HCT116 (cell line): ENCODE measurements around the gene IRX3. TPM values are rescaled to one million over a fixed set of nuclear protein-coding genes. Genes with fewer than 3 reads are reported as not detected.

Source experiments
- ATAC-seq: fragments of 200-7000 bp; cut with Tn5 transposase; 2 replicates; pipeline ENCODE4 v1.9.1; 2020; ENCODE audit warnings: mild to moderate bottlenecking, moderate library complexity
- BruUV-seq: library from RNA; stranded (reverse); fragments of 400-500 nt; replicated peaks from 2 replicates; lab custom pipeline; 2021; lab: Mats Ljungman, UMichigan
- CTCF ChIA-PET: fragments of 300-600 bp; sonication (Branson Sonifier 250); formaldehyde crosslinking; loops from one replicate; lab custom pipeline; 2021; ENCODE audit warnings: antibody characterized with exemption; lab: Charles Lee
- POLR2A ChIA-PET: fragments of 300-600, 350-600 bp; sonication (Branson Sonifier 250); formaldehyde crosslinking; loops from one replicate; lab custom pipeline; 2021; ENCODE audit warnings: antibody characterized with exemption; lab: Charles Lee
- RAD21 ChIA-PET, 2 experiments: fragments of 300-600 bp; sonication (Branson Sonifier 250); formaldehyde crosslinking; loops; one replicate each; lab custom pipeline; 2023; ENCODE audit warnings: low total read pairs in 2 of 2; ENCODE audit not compliant: uncharacterized antibody in 2 of 2, unreplicated experiment in 2 of 2, low non-redundant PET in 1 of 2; lab: Charles Lee
- DNase-seq: peaks from one replicate; pipeline ENCODE4 v3.0.0-alpha.2; 2010; ENCODE audit warnings: low read depth, low spot score
- H2AFZ ChIP-seq: fragments of 200-600 bp; shearing (Covaris generic), sonication (generic); 2 replicates; pipeline ENCODE4 v1.6.1; 2017; ENCODE audit warnings: low read depth, mixed run types, mixed read lengths, antibody characterized with exemption, low read length; ENCODE audit not compliant: poor library complexity, severe bottlenecking
- H3K27ac ChIP-seq: 2 replicates; pipeline ENCODE4 v1.5.1; 2012; ENCODE audit warnings: low read depth, low read length
- H3K27me3 ChIP-seq: fragments of 200-600 bp; sonication (generic); 2 replicates; pipeline ENCODE4 v1.6.1; 2016; ENCODE audit warnings: mixed run types, low read length, mixed read lengths; ENCODE audit not compliant: insufficient read depth
- H3K36me3 ChIP-seq, 2 experiments: fragments of 200-500 bp in 1 of 2; fragments of 200-600 bp in 1 of 2; sonication (Bioruptor generic) in 1 of 2; sonication (generic) in 1 of 2; 2 replicates each; pipeline versions ENCODE4 v1.5.1 to v1.6.1; 2014 to 2016; ENCODE audit warnings: low read length in 2 of 2, inconsistent platforms in 1 of 2, mixed read lengths in 1 of 2, mixed run types in 1 of 2; ENCODE audit not compliant: insufficient read depth in 2 of 2, control insufficient read depth in 1 of 2
- H3K4me1 ChIP-seq, 2 experiments: fragments of 200-600 bp in 1 of 2; sonication (generic) in 1 of 2; 2 replicates each; pipeline versions ENCODE4 v1.5.1 to v1.6.1; 2012 to 2017; ENCODE audit warnings: low read length in 2 of 2, inconsistent platforms in 1 of 2, mild to moderate bottlenecking in 1 of 2, mixed read lengths in 1 of 2, mixed run types in 1 of 2, moderate library complexity in 1 of 2; ENCODE audit not compliant: insufficient read depth in 2 of 2, control insufficient read depth in 1 of 2
- H3K4me2 ChIP-seq: fragments of 200-600 bp; sonication (generic); 2 replicates; pipeline ENCODE4 v1.6.1; 2017; ENCODE audit warnings: mixed run types, low read length, mixed read lengths
- H3K4me3 ChIP-seq, 2 experiments: fragments of 200-600 bp in 1 of 2; sonication (generic) in 1 of 2; replicated peaks in 1 of 2; 2 replicates each; pipeline ENCODE4 v1.5.1; 2011 to 2016; ENCODE audit warnings: low read length in 2 of 2, control low read depth in 1 of 2, low read depth in 1 of 2, mild to moderate bottlenecking in 1 of 2, mixed read lengths in 1 of 2, mixed run types in 1 of 2
- H3K79me2 ChIP-seq: fragments of 200-600 bp; sonication (generic); 2 replicates; pipeline ENCODE4 v1.6.1; 2017; ENCODE audit warnings: mild to moderate bottlenecking, mixed run types, low read length, moderate library complexity, mixed read lengths; ENCODE audit not compliant: insufficient read depth
- H3K9ac ChIP-seq: fragments of 200-600 bp; sonication (generic); 2 replicates; pipeline ENCODE4 v1.6.1; 2016; ENCODE audit warnings: low read length, mixed read lengths
- H3K9me2 ChIP-seq: fragments of 200-600 bp; sonication (generic), shearing (Covaris generic); 2 replicates; pipeline ENCODE4 v1.6.1; 2017; ENCODE audit warnings: mixed run types, mild to moderate bottlenecking, moderate library complexity; ENCODE audit not compliant: insufficient read depth
- H3K9me3 ChIP-seq, 2 experiments: fragments of 200-500 bp in 1 of 2; fragments of 200-600 bp in 1 of 2; sonication (Bioruptor generic) in 1 of 2; sonication (generic) in 1 of 2; 2 replicates each; pipeline ENCODE4 v1.6.1; 2014 to 2017; ENCODE audit warnings: low read length in 2 of 2, mixed read lengths in 2 of 2, inconsistent platforms in 1 of 2, low read depth in 1 of 2, mild to moderate bottlenecking in 1 of 2, mixed run types in 1 of 2, moderate library complexity in 1 of 2; ENCODE audit not compliant: control insufficient read depth in 1 of 2, insufficient read depth in 1 of 2
- H4K20me1 ChIP-seq: fragments of 200-600 bp; sonication (generic), shearing (Covaris generic); 2 replicates; pipeline ENCODE4 v1.6.1; 2017; ENCODE audit warnings: mixed run types, mild to moderate bottlenecking, moderate library complexity; ENCODE audit not compliant: insufficient read depth
- CBX3 ChIP-seq: IDR thresholded peaks from 2 replicates; pipeline ENCODE4 v1.6.1; 2012; ENCODE audit warnings: low read depth
- EGR1 ChIP-seq: IDR thresholded peaks from 2 replicates; pipeline ENCODE4 v1.6.1; 2012; ENCODE audit warnings: low read depth
- ELF1 ChIP-seq: IDR thresholded peaks from 2 replicates; pipeline ENCODE4 v1.6.1; 2012; ENCODE audit warnings: low read depth, borderline replicate concordance
- EZH2phosphoT487 ChIP-seq: fragments of 200-600 bp; IDR thresholded peaks from 2 replicates; pipeline ENCODE4 v1.6.1; 2018; ENCODE audit warnings: antibody characterized with exemption, borderline replicate concordance
- FOSL1 ChIP-seq: IDR thresholded peaks from 2 replicates; pipeline ENCODE4 v1.6.1; 2012; ENCODE audit warnings: low read depth
- JUND ChIP-seq: IDR thresholded peaks from 2 replicates; pipeline ENCODE4 v1.6.1; 2012
- POLR2A ChIP-seq: IDR thresholded peaks from 2 replicates; pipeline ENCODE4 v1.7.0; 2011; ENCODE audit warnings: borderline replicate concordance; ENCODE audit not compliant: insufficient read depth, insufficient read length; ENCODE audit errors: extremely low read depth
- POLR2AphosphoS5 ChIP-seq: IDR thresholded peaks from 2 replicates; pipeline ENCODE4 v1.6.1; 2011; ENCODE audit warnings: mild to moderate bottlenecking, low read depth, low read length, moderate library complexity
- SP1 ChIP-seq: IDR thresholded peaks from 2 replicates; pipeline ENCODE4 v1.6.1; 2012; ENCODE audit warnings: low read depth
- SRF ChIP-seq: IDR thresholded peaks from 2 replicates; pipeline ENCODE4 v1.6.1; 2012; ENCODE audit warnings: low read depth
- TCF7L2 ChIP-seq: IDR thresholded peaks from 2 replicates; pipeline ENCODE4 v1.7.0; 2011; ENCODE audit warnings: borderline replicate concordance, inconsistent platforms; ENCODE audit not compliant: insufficient read depth, insufficient read length; ENCODE audit errors: extremely low read depth
- YY1 ChIP-seq: IDR thresholded peaks from 2 replicates; pipeline ENCODE4 v1.6.1; 2011; ENCODE audit warnings: low read length, low read depth, moderate library complexity, mild to moderate bottlenecking; ENCODE audit not compliant: insufficient replicate concordance; ENCODE audit errors: extremely low read depth
- ZFX ChIP-seq: fragments of 450-650 bp; IDR thresholded peaks from 2 replicates; pipeline ENCODE4 v1.6.1; 2017
- ZNF274 ChIP-seq: fragments of 200-500 bp; sonication (Bioruptor generic); IDR thresholded peaks from 2 replicates; pipeline ENCODE4 v1.6.1; 2014; ENCODE audit warnings: mild to moderate bottlenecking, low read depth, low read length, inconsistent platforms
- intact Hi-C: fragments of 100-400 bp; cut with micrococcal nuclease; formaldehyde crosslinking; loops from 2 replicates; pipeline ENCODE4 v1.10.0; 2022
- total RNA-seq: library from RNA; stranded (reverse); gene quantifications from one replicate; pipeline ENCODE4 v1.2.1, GENCODE V29; 2021; ENCODE audit not compliant: unreplicated experiment
- TF ChIP-seq, protein P1 (sequence below): IDR thresholded peaks from 2 replicates; pipeline ENCODE4 v1.6.1; 2012
- TF ChIP-seq, protein P2 (sequence below): IDR thresholded peaks from 2 replicates; pipeline ENCODE4 v1.6.1; 2012
- TF ChIP-seq, protein P3 (sequence below), 3 experiments: fragments of 200-600 bp in 1 of 3; sonication (generic) in 1 of 3; IDR thresholded peaks in 2 of 3; conservative IDR thresholded peaks in 1 of 3; 2 replicates each; pipeline ENCODE4 v1.5.1; 2012 to 2017; ENCODE audit warnings: low read depth in 2 of 3, low read length in 2 of 3, antibody characterized with exemption in 1 of 3, borderline replicate concordance in 1 of 3, control low read depth in 1 of 3, mild to moderate bottlenecking in 1 of 3, mixed read lengths in 1 of 3, mixed run types in 1 of 3, moderate library complexity in 1 of 3; ENCODE audit not compliant: insufficient read depth in 1 of 3
- TF ChIP-seq, protein P4 (sequence below): IDR thresholded peaks from 2 replicates; pipeline ENCODE4 v1.6.1; 2011; ENCODE audit warnings: mild to moderate bottlenecking, low read length, moderate library complexity; ENCODE audit not compliant: insufficient replicate concordance; ENCODE audit errors: extremely low read depth

IRX3 gene
- total RNA-seq, 1 experiment from 2014 or later = 2.0 TPM

DNA sequence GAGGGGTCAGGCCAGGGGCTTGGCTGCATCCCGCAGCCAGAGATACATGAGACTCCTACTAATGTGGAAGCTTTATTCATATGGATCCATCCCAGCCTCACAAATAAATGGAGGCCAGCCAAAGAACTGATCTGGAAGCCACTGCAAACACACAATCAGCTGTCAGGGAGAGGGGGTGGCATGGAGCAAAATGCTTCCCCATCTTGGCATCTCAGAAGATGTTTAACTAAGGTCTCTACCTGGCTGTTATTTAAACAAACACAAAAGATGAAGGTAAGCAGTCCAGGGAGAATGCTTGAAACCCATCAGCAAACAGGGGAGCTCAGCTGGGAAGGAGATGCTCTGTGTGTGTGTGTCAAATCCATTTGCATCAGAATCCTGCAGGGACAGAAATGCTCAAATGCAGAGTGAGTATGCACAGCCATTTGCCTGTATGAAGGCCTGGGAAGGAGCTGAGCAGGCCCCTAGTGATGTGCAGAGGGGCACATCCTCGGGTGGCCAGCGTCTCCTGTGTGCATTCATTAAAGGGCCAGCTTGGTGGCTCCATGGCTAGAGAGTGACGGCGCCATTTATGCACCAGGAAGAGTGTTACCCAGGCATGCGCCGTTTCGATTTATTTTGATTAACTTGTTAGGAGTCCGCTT is 34.2 kb upstream of the IRX3 start:
- RAD21 ChIA-PET = no interaction called here
- H3K36me3 ChIP-seq = no peaks in the 10 kb centered on the region
- no peak for DNase-seq
- no peak overlapping the region for H3K4me2 ChIP-seq
- no peaks in the 10 kb centered on the region for H4K20me1 ChIP-seq
- no peaks in the 10 kb centered on the region for H3K27me3 ChIP-seq
- BruUV-seq = no TSS peak
- no peak overlapping the region for H3K4me3 ChIP-seq
- no peak overlapping the region for H3K9ac ChIP-seq
- no peaks in the 10 kb centered on the region for H3K4me1 ChIP-seq
- no peaks in the 10 kb centered on the region for H3K79me2 ChIP-seq
- CTCF ChIA-PET = no interaction called here
- no peak for ATAC-seq
- no peaks in the 10 kb centered on the region for H3K9me2 ChIP-seq
- POLR2A ChIA-PET = no interaction called here
- H2AFZ ChIP-seq = no peak overlapping the region
- intact Hi-C loops = no loop called here
- H3K27ac ChIP-seq = no peak overlapping the region
- H3K9me3 ChIP-seq = no peaks in the 10 kb centered on the region
- TF ChIP-seq FOSL1 = no peak
- TF ChIP-seq YY1 = no peak
- no peak for TF ChIP-seq SRF
- TF ChIP-seq ZFX = no peak
- TF ChIP-seq ZNF274 = no peak
- TF ChIP-seq ELF1 = no peak
- no peak for TF ChIP-seq TCF7L2
- no peak for TF ChIP-seq CBX3
- TF ChIP-seq EZH2phosphoT487 = no peak
- TF ChIP-seq, protein P1, sequence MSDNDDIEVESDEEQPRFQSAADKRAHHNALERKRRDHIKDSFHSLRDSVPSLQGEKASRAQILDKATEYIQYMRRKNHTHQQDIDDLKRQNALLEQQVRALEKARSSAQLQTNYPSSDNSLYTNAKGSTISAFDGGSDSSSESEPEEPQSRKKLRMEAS = no peak
- TF ChIP-seq, protein P2, sequence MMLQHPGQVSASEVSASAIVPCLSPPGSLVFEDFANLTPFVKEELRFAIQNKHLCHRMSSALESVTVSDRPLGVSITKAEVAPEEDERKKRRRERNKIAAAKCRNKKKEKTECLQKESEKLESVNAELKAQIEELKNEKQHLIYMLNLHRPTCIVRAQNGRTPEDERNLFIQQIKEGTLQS = no peak
- TF ChIP-seq, protein P3, sequence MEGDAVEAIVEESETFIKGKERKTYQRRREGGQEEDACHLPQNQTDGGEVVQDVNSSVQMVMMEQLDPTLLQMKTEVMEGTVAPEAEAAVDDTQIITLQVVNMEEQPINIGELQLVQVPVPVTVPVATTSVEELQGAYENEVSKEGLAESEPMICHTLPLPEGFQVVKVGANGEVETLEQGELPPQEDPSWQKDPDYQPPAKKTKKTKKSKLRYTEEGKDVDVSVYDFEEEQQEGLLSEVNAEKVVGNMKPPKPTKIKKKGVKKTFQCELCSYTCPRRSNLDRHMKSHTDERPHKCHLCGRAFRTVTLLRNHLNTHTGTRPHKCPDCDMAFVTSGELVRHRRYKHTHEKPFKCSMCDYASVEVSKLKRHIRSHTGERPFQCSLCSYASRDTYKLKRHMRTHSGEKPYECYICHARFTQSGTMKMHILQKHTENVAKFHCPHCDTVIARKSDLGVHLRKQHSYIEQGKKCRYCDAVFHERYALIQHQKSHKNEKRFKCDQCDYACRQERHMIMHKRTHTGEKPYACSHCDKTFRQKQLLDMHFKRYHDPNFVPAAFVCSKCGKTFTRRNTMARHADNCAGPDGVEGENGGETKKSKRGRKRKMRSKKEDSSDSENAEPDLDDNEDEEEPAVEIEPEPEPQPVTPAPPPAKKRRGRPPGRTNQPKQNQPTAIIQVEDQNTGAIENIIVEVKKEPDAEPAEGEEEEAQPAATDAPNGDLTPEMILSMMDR (IDR thresholded peaks at IDR 0.05 in 2 of 3, conservative IDR thresholded peaks at IDR 0.05 in 1 of 3; ENCODE audit: borderline replicate concordance in 1 of 3, insufficient read depth in 1 of 3, low read depth in 2 of 3, low read length in 2 of 3) = no peak
- TF ChIP-seq, protein P4, sequence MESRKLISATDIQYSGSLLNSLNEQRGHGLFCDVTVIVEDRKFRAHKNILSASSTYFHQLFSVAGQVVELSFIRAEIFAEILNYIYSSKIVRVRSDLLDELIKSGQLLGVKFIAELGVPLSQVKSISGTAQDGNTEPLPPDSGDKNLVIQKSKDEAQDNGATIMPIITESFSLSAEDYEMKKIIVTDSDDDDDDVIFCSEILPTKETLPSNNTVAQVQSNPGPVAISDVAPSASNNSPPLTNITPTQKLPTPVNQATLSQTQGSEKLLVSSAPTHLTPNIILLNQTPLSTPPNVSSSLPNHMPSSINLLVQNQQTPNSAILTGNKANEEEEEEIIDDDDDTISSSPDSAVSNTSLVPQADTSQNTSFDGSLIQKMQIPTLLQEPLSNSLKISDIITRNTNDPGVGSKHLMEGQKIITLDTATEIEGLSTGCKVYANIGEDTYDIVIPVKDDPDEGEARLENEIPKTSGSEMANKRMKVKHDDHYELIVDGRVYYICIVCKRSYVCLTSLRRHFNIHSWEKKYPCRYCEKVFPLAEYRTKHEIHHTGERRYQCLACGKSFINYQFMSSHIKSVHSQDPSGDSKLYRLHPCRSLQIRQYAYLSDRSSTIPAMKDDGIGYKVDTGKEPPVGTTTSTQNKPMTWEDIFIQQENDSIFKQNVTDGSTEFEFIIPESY = no peak
- TF ChIP-seq SP1 = no peak
- TF ChIP-seq EGR1 = no peak
- TF ChIP-seq POLR2AphosphoS5 = no peak
- TF ChIP-seq POLR2A = no peak
- no peak for TF ChIP-seq JUND
